OCI-LY7 (cell line): ENCODE measurements around the gene CCSAP.

ENCODE experiments used
- EZH2phosphoT487 ChIP-seq: fragments of 200-600 bp; sonication (generic); IDR thresholded peaks from 2 replicates; pipeline ENCODE4 v1.6.1; 2018; ENCODE audit warnings: low read depth, borderline replicate concordance, mild to moderate bottlenecking, mixed run types, antibody characterized with exemption, low read length, moderate library complexity, mixed read lengths
- TF ChIP-seq, protein P1 (sequence below): fragments of 200-600 bp; sonication (generic); conservative IDR thresholded peaks from 2 replicates; pipeline ENCODE4 v1.5.1; 2014; ENCODE audit warnings: mild to moderate bottlenecking, antibody characterized with exemption, low read length, moderate library complexity, mixed read lengths

DNA sequence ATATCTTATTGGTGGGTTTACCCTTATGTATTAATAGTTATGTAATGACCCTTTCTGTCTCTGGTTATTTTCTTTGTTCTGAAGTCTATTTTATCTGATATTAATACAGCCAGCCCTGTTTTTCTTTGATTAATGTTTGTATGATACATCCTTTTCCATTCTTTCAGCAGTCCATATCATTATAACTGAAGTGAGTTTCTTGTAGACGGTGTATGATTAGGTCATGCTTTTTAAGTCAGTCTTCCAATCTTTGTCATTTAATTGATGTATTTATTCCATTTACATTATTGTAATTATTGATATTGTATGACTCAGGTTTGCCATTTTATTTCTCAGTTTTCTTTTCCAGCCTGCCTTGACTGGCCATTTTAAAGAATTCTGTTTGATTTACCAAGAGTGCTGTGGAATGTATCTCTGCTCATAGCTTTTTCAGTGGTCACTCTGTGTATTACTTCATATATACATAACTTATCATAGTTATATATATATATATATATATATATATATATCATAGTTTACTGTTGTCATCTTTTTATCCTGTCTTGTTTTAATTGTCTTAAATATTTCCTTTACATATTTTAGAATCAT is 61.4 kb downstream of the CCSAP start:
- TF ChIP-seq, protein P1, sequence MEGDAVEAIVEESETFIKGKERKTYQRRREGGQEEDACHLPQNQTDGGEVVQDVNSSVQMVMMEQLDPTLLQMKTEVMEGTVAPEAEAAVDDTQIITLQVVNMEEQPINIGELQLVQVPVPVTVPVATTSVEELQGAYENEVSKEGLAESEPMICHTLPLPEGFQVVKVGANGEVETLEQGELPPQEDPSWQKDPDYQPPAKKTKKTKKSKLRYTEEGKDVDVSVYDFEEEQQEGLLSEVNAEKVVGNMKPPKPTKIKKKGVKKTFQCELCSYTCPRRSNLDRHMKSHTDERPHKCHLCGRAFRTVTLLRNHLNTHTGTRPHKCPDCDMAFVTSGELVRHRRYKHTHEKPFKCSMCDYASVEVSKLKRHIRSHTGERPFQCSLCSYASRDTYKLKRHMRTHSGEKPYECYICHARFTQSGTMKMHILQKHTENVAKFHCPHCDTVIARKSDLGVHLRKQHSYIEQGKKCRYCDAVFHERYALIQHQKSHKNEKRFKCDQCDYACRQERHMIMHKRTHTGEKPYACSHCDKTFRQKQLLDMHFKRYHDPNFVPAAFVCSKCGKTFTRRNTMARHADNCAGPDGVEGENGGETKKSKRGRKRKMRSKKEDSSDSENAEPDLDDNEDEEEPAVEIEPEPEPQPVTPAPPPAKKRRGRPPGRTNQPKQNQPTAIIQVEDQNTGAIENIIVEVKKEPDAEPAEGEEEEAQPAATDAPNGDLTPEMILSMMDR, result no peak
- TF ChIP-seq EZH2phosphoT487, result no peak
